ENCODE measurements around the gene BANP. TPM values are rescaled to one million over a fixed set of nuclear protein-coding genes. Genes with fewer than 3 reads are reported as not detected.
"Not testable (repeated sequence)": the region's sequence is repeated elsewhere in the genome, so short reads cannot be mapped to it uniquely, and the experiment has no call there.

The BANP gene
- total RNA-seq, 1 experiment from 2014 or later, result 24.2 TPM

GRCh38 chr16:88117476-88117868 is 166.2 kb downstream of the BANP start:
- no peaks in the 10 kb centered on the region for H3K9me3 ChIP-seq (ENCODE audit: low read length)
- no peak for DNase-seq
- no peak overlapping the region for H3K27ac ChIP-seq (ENCODE audit: low read length)
- TF ChIP-seq CTCF (conservative IDR thresholded peaks at IDR 0.05; ENCODE audit: low read depth, low read length) (no peak), EZH2phosphoT487 (IDR thresholded peaks at IDR 0.05; ENCODE audit: borderline replicate concordance, low read length) (no peak), EZH2 (IDR thresholded peaks at IDR 0.05; ENCODE audit: low read length, unreplicated experiment) (no peak)
- no peak overlapping the region for H2AFZ ChIP-seq (ENCODE audit: low read length)
- H3F3A ChIP-seq (ENCODE audit: low read length, unreplicated experiment), result peaks cover 3% of the 10 kb centered on the region
- H3K9ac ChIP-seq (ENCODE audit: low read length), result no peak overlapping the region
- H3K9me2 ChIP-seq (replicated peaks; ENCODE audit: low read length), result no peaks in the 10 kb centered on the region
- no peaks in the 10 kb centered on the region for H3K27me3 ChIP-seq (ENCODE audit: low read length)
- no peaks in the 10 kb centered on the region for H3K79me2 ChIP-seq (ENCODE audit: low read length)
- no peak overlapping the region for H3K4me2 ChIP-seq (ENCODE audit: low read length)
- ChIA-PET CTCF (interaction anchor here (0.6 kb wide), 1 partner anchor 117 kb away, joined by 3 read pairs; no protein-coding TSS in a partner anchor), POLR2A (ENCODE audit: unreplicated experiment) (no interaction called here)
- intact Hi-C loops (cut with micrococcal nuclease), result no loop called here
- H4K20me1 ChIP-seq (ENCODE audit: low read length), result no peaks in the 10 kb centered on the region
- no peaks in the 10 kb centered on the region for H3K36me3 ChIP-seq (ENCODE audit: low read depth, low read length)
- peaks cover 14% of the 10 kb centered on the region for H3K4me1 ChIP-seq (ENCODE audit: insufficient read depth, low read length)
- no peak overlapping the region for H3K4me3 ChIP-seq (ENCODE audit: low read length)
- no TSS peak for BruUV-seq (replicated peaks)
- ATAC-seq, result no peak

GRCh38 chr16:88118376-88118775 is 167.1 kb downstream of the BANP start:
- Histone ChIP-seq H3K4me3 (ENCODE audit: low read length) (peak overlapping the region; percentile 38; the same call in 1 of the 2 replicates), H4K20me1 (ENCODE audit: low read length) (no peaks in the 10 kb centered on the region), H3K79me2 (ENCODE audit: low read length) (no peaks in the 10 kb centered on the region), H3K36me3 (ENCODE audit: low read depth, low read length) (no peaks in the 10 kb centered on the region), H3K9me2 (replicated peaks; ENCODE audit: low read length) (no peaks in the 10 kb centered on the region), H3K27me3 (ENCODE audit: low read length) (no peaks in the 10 kb centered on the region), H3K27ac (ENCODE audit: low read length) (peak overlapping the region; percentile 76), H3F3A (ENCODE audit: low read length, unreplicated experiment) (peaks cover 3% of the 10 kb centered on the region), H3K4me1 (ENCODE audit: insufficient read depth, low read length) (peaks cover 14% of the 10 kb centered on the region), H3K9ac (ENCODE audit: low read length) (peak overlapping the region; percentile 35), H2AFZ (ENCODE audit: low read length) (no peak overlapping the region), H3K9me3 (ENCODE audit: low read length) (no peaks in the 10 kb centered on the region), H3K4me2 (ENCODE audit: low read length) (peak overlapping the region; percentile 79)
- intact Hi-C loops (cut with micrococcal nuclease), result no loop called here
- TSS peak; percentile 99 for BruUV-seq (replicated peaks)
- ATAC-seq (peak; percentile 45), DNase-seq (no peak)
- CTCF ChIA-PET, result no interaction called here
- POLR2A ChIA-PET (ENCODE audit: unreplicated experiment), result interaction anchor here (0.5 kb wide), 1 partner anchor 116 kb away, joined by 6 read pairs; no protein-coding TSS in a partner anchor
- TF ChIP-seq EZH2phosphoT487 (IDR thresholded peaks at IDR 0.05; ENCODE audit: borderline replicate concordance, low read length) (no peak), EZH2 (IDR thresholded peaks at IDR 0.05; ENCODE audit: low read length, unreplicated experiment) (no peak), CTCF (conservative IDR thresholded peaks at IDR 0.05; ENCODE audit: low read depth, low read length) (no peak)

- peak overlapping the region; percentile 40 for H3K9ac ChIP-seq (ENCODE audit: low read length)
- H3K9me2 ChIP-seq (replicated peaks; ENCODE audit: low read length); H3K9me3 ChIP-seq (ENCODE audit: low read length); H3K36me3 ChIP-seq (ENCODE audit: low read depth, low read length); H3K79me2 ChIP-seq (ENCODE audit: low read length); H3K27me3 ChIP-seq (ENCODE audit: low read length); CTCF ChIA-PET; intact Hi-C loops (cut with micrococcal nuclease); H4K20me1 ChIP-seq (ENCODE audit: low read length); H3F3A ChIP-seq (ENCODE audit: low read length, unreplicated experiment): not testable (repeated sequence)
- POLR2A ChIA-PET (ENCODE audit: unreplicated experiment), result interaction anchor here (0.5 kb wide), 1 partner anchor 115 kb away, joined by 6 read pairs; no protein-coding TSS in a partner anchor
- DNase-seq, result peak; percentile 83
- H3K4me1 ChIP-seq (ENCODE audit: insufficient read depth, low read length), result peaks cover 14% of the 10 kb centered on the region
- H3K27ac ChIP-seq (ENCODE audit: low read length), result peak overlapping the region; percentile 76
- ATAC-seq, result peak; percentile 94
- H3K4me3 ChIP-seq (ENCODE audit: low read length), result peak overlapping the region; percentile 45; the same call in 1 of the 2 replicates
- H3K4me2 ChIP-seq (ENCODE audit: low read length), result peak overlapping the region; percentile 79
- TSS peak; percentile 98 for BruUV-seq (replicated peaks)
- 0 out of 2 replicates have a peak overlapping the region, but pooled peaks have one; percentile 57 for H2AFZ ChIP-seq (ENCODE audit: low read length)
Measured at GRCh38 chr16:88118852-88119741, 167.9 kb downstream of the BANP start.

GRCh38 chr16:88119881-88120751 is 168.9 kb downstream of the BANP start:
- BruUV-seq (replicated peaks); H3K9me3 ChIP-seq (ENCODE audit: low read length); ATAC-seq; CTCF ChIA-PET; POLR2A ChIA-PET (ENCODE audit: unreplicated experiment); intact Hi-C loops (cut with micrococcal nuclease); H3K27me3 ChIP-seq (ENCODE audit: low read length); H2AFZ ChIP-seq (ENCODE audit: low read length); H4K20me1 ChIP-seq (ENCODE audit: low read length); H3K27ac ChIP-seq (ENCODE audit: low read length); H3F3A ChIP-seq (ENCODE audit: low read length, unreplicated experiment); H3K9me2 ChIP-seq (replicated peaks; ENCODE audit: low read length); H3K36me3 ChIP-seq (ENCODE audit: low read depth, low read length); DNase-seq; H3K9ac ChIP-seq (ENCODE audit: low read length); H3K79me2 ChIP-seq (ENCODE audit: low read length); H3K4me2 ChIP-seq (ENCODE audit: low read length); H3K4me3 ChIP-seq (ENCODE audit: low read length): not testable (repeated sequence)
- peaks cover 14% of the 10 kb centered on the region for H3K4me1 ChIP-seq (ENCODE audit: insufficient read depth, low read length)

Data from PC-3 (cell line).